ENCODE measurements around the gene EFTUD2. TPM values are rescaled to one million over a fixed set of nuclear protein-coding genes. Genes with fewer than 3 reads are reported as not detected.
A peak's percentile ranks its signal among the peaks of the same experiment; 100 is the strongest.
"Not testable (repeated sequence)": the region's sequence is repeated elsewhere in the genome, so short reads cannot be mapped to it uniquely, and the experiment has no call there.

Gene EFTUD2
- polyA plus RNA-seq, 12 donors, result 59.8 to 132 (median 68.8) TPM; not detected in 1

GRCh38 chr17:44850612-44851011 lies 48.6 kb downstream of the EFTUD2 start:
- no peak for DNase-seq

GRCh38 chr17:44850025-44850424 lies 49.2 kb downstream of the EFTUD2 start:
- DNase-seq, result no peak

- no peak for DNase-seq
Observed at GRCh38 chr17:44848961-44849489, 50.2 kb downstream of the EFTUD2 start.

- no peak for DNase-seq
Observed at GRCh38 chr17:44848257-44848795, 50.9 kb downstream of the EFTUD2 start.

GRCh38 chr17:44847586-44847985 lies 51.7 kb downstream of the EFTUD2 start, which contains the start of gene HIGD1B:
Gene HIGD1B, plus strand, starts transcription at chr17:44847883. Its CDS starts 270 bp downstream, at chr17:44848153.
- peak; percentile 46 for DNase-seq

- DNase-seq, result no peak
Observed at GRCh38 chr17:44846206-44846605, 53.0 kb downstream of the EFTUD2 start.

GRCh38 chr17:44844390-44844830 lies 54.8 kb downstream of the EFTUD2 start:
- DNase-seq, result no peak

GRCh38 chr17:44842748-44843147 lies 56.5 kb downstream of the EFTUD2 start:
- no peak for DNase-seq

GRCh38 chr17:44840936-44841335 lies 58.3 kb downstream of the EFTUD2 start:
- no peak for DNase-seq

- DNase-seq, result no peak
Observed at GRCh38 chr17:44840274-44840673, 59.0 kb downstream of the EFTUD2 start.

- no peak for DNase-seq
Observed at GRCh38 chr17:44837196-44837595, 62.0 kb downstream of the EFTUD2 start.

- no peak for DNase-seq
Observed at GRCh38 chr17:44832805-44833204, 66.4 kb downstream of the EFTUD2 start.

GRCh38 chr17:44831371-44831770 lies 67.9 kb downstream of the EFTUD2 start:
- no peak for DNase-seq

GRCh38 chr17:44830359-44831288 lies 68.6 kb downstream of the EFTUD2 start:
- no peak for DNase-seq

- DNase-seq, result no peak
Observed at GRCh38 chr17:44829523-44830358, 69.5 kb downstream of the EFTUD2 start, which contains the start of gene GJC1. Gene GJC1, minus strand, starts transcription at chr17:44830287. Its CDS starts 24,470 bp downstream, at chr17:44805817.

- no peak for DNase-seq
Observed at GRCh38 chr17:44828919-44829522, 70.2 kb downstream of the EFTUD2 start.

GRCh38 chr17:44827863-44828262 lies 71.4 kb downstream of the EFTUD2 start:
- no peak for DNase-seq

GRCh38 chr17:44826123-44826790 lies 73.0 kb downstream of the EFTUD2 start:
- DNase-seq, result no peak

GRCh38 chr17:44825236-44825635 lies 74.0 kb downstream of the EFTUD2 start:
- not testable (repeated sequence) for DNase-seq

GRCh38 chr17:44820631-44821212 lies 78.5 kb downstream of the EFTUD2 start:
- no peak for DNase-seq
